GM11168 (cell line): ENCODE data around the gene LPP.

ENCODE experiments used
- in situ Hi-C: fragments of 300-500 bp; cut with MboI; formaldehyde crosslinking; loops from one replicate; pipeline ENCODE4 v1.12.0; 2022; ENCODE audit warnings: low sequenced_read_pairs; ENCODE audit not compliant: unreplicated experiment

Gene LPP

GRCh38 chr3:188188911-188189310 lies 35.0 kb downstream of the LPP start:
- in situ Hi-C loops, result no loop called here

GRCh38 chr3:188191460-188191859 lies 37.5 kb downstream of the LPP start:
- in situ Hi-C loops, result no loop called here

- in situ Hi-C loops, result no loop called here
Observed at GRCh38 chr3:188192034-188192433, 38.1 kb downstream of the LPP start.

- in situ Hi-C loops, result no loop called here
Observed at GRCh38 chr3:188194332-188194731, 40.4 kb downstream of the LPP start.

GRCh38 chr3:188196232-188196990 lies 42.5 kb downstream of the LPP start:
- in situ Hi-C loops, result no loop called here

- in situ Hi-C loops, result no loop called here
Observed at GRCh38 chr3:188197388-188197847, 43.5 kb downstream of the LPP start.

GRCh38 chr3:188198001-188198400 lies 44.0 kb downstream of the LPP start:
- in situ Hi-C loops, result no loop called here

GRCh38 chr3:188198760-188199327 lies 44.9 kb downstream of the LPP start:
- in situ Hi-C loops, result no loop called here

GRCh38 chr3:188199386-188199785 lies 45.4 kb downstream of the LPP start:
- in situ Hi-C loops, result no loop called here

GRCh38 chr3:188200481-188200880 lies 46.5 kb downstream of the LPP start:
- in situ Hi-C loops, result no loop called here

- in situ Hi-C loops, result no loop called here
Observed at GRCh38 chr3:188202358-188203138, 48.6 kb downstream of the LPP start.

GRCh38 chr3:188204526-188204925 lies 50.6 kb downstream of the LPP start:
- in situ Hi-C loops, result no loop called here

- in situ Hi-C loops, result no loop called here
Observed at GRCh38 chr3:188205992-188206416, 52.0 kb downstream of the LPP start.

GRCh38 chr3:188206787-188207186 lies 52.8 kb downstream of the LPP start:
- in situ Hi-C loops, result no loop called here

GRCh38 chr3:188207941-188208515 lies 54.1 kb downstream of the LPP start:
- in situ Hi-C loops, result no loop called here

- in situ Hi-C loops, result no loop called here
Observed at GRCh38 chr3:188208516-188208981, 54.6 kb downstream of the LPP start.

GRCh38 chr3:188209034-188209433 lies 55.1 kb downstream of the LPP start:
- in situ Hi-C loops, result no loop called here

GRCh38 chr3:188209740-188210139 lies 55.8 kb downstream of the LPP start:
- in situ Hi-C loops, result no loop called here

- in situ Hi-C loops, result no loop called here
Observed at GRCh38 chr3:188211476-188211875, 57.5 kb downstream of the LPP start.

GRCh38 chr3:188212308-188212969 lies 58.5 kb downstream of the LPP start:
- in situ Hi-C loops, result no loop called here
